ENCODE results near the gene MS4A15. TPM values are rescaled to one million over a fixed set of nuclear protein-coding genes. Genes with fewer than 3 reads are reported as not detected.

MS4A15 gene
- total RNA-seq, 1 donor from 2014 or later: not detected

DNA sequence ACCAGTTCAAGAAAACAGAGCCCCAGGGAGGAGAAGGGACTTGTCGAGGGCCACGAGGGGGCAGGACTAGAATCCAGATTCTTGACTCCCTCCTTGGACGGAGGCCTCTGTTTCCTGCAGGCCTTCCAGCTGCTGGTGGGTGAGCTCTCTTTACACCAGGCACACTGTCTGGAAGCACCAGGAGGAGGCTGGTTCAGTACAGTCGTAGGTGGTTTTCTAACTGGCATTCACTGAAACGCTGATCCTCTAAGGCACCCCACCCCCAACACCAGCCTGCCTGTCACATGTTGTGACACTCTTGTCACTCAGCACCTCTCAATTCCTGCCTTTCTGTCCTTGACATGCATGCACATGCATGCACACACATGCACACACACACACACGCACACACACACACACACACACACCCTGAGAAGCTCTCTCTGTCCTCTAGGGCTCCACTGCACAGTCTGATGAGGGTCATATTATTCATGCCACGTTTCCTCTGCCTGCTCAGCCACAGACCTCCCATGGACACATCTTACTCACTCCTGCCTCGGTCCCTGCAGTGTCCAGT, 29.2 kb downstream of the MS4A15 start:
- H3K4me1 Mint-ChIP-seq: no peaks in the 10 kb centered on the region
- H3K27ac Mint-ChIP-seq (ENCODE audit: unreplicated experiment): no peak overlapping the region
- TF ChIP-seq CTCF (conservative IDR thresholded peaks at IDR 0.05): no peak
- H3K36me3 Mint-ChIP-seq (ENCODE audit: low read depth): no peaks in the 10 kb centered on the region
- no peak overlapping the region for H3K4me3 Mint-ChIP-seq
- H3K9me3 Mint-ChIP-seq: no peaks in the 10 kb centered on the region
- DNase-seq (ENCODE audit: low read depth, low spot score): no peak
- H3K27me3 Mint-ChIP-seq (ENCODE audit: low read depth): no peaks in the 10 kb centered on the region

DNA sequence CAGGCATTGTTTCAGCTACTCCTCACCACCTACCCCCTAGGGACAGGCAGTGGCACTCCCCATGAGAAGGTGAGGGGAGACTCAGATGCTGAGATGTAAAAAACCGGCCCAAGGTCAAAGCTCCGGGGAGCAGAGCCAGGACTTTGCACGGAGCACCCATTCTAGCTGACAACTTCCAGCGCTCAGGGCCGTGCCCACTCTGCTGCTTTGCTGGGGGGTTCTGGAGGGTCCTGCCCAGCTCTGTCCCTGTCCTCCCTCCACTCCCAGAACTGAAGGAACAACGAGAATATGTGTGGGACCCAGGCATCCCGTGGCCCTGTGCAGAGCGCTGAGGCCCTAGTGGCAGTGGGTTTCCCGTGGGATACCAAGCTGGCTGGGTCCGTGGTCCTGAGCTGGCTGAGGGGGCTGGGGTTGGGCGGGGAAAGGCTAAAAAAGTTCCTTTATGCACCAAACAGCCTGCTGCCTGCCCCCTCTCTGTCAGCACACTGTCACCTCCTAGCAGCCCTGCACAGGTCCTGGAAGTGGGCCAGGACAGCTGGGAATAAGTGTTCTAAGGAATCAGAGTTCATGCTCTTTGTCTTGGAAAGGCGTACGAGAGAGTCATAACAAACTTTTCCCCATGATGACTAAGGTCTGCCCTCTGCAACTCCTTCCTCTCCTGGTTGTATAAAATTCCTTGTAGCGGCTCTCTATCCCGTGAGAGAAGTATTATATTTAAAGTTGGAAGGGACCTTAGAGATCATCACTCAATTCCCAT, 30.3 kb downstream of the MS4A15 start:
- H3K4me1 Mint-ChIP-seq: no peaks in the 10 kb centered on the region
- no peak overlapping the region for H3K27ac Mint-ChIP-seq (ENCODE audit: unreplicated experiment)
- no peaks in the 10 kb centered on the region for H3K27me3 Mint-ChIP-seq (ENCODE audit: low read depth)
- H3K4me3 Mint-ChIP-seq: no peak overlapping the region
- TF ChIP-seq CTCF (conservative IDR thresholded peaks at IDR 0.05): no peak
- DNase-seq (ENCODE audit: low read depth, low spot score): no peak
- H3K9me3 Mint-ChIP-seq: no peaks in the 10 kb centered on the region
- H3K36me3 Mint-ChIP-seq (ENCODE audit: low read depth): no peaks in the 10 kb centered on the region

- Mint-ChIP-seq H3K9me3 (peaks cover 7% of the 10 kb centered on the region), H3K36me3 (ENCODE audit: low read depth) (peaks cover 5% of the 10 kb centered on the region), H3K27me3 (ENCODE audit: low read depth) (peaks cover 4% of the 10 kb centered on the region), H3K4me3 (no peak overlapping the region), H3K4me1 (no peaks in the 10 kb centered on the region), H3K27ac (ENCODE audit: unreplicated experiment) (no peak overlapping the region)
- no peak for DNase-seq (ENCODE audit: low read depth, low spot score)
- TF ChIP-seq CTCF (conservative IDR thresholded peaks at IDR 0.05): no peak
Observed at GRCh38 chr11:60788401-60789125, 31.9 kb downstream of the MS4A15 start.

DNA sequence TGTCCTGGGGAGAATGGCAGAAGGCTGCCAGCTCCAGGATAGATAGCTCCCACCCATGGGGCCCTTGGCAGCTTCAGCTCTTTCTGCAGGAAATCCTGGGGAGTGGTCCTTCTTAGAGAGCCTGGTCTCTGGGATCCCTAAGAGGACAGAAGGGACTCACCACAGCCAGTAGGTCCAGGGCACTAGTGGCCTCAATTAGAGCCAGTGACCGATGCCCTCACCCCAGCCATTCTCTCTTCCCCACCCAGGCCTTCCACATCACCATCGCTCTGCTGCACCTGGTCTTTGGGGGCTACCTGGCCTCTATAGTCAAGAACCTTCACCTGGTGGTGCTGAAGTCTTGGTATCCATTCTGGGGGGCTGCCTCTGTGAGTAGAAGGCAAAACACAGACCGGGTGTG, 34.1 kb downstream of the MS4A15 start:
- peaks cover 4% of the 10 kb centered on the region for H3K27me3 Mint-ChIP-seq (ENCODE audit: low read depth)
- H3K4me3 Mint-ChIP-seq: no peak overlapping the region
- no peaks in the 10 kb centered on the region for H3K4me1 Mint-ChIP-seq
- H3K27ac Mint-ChIP-seq (ENCODE audit: unreplicated experiment): no peak overlapping the region
- peaks cover 5% of the 10 kb centered on the region for H3K36me3 Mint-ChIP-seq (ENCODE audit: low read depth)
- peaks cover 7% of the 10 kb centered on the region for H3K9me3 Mint-ChIP-seq
- no peak for TF ChIP-seq CTCF (conservative IDR thresholded peaks at IDR 0.05)
- DNase-seq (ENCODE audit: low read depth, low spot score): no peak

- Mint-ChIP-seq H3K4me3 (no peak overlapping the region), H3K4me1 (no peaks in the 10 kb centered on the region), H3K27ac (ENCODE audit: unreplicated experiment) (no peak overlapping the region), H3K9me3 (peaks cover 7% of the 10 kb centered on the region), H3K36me3 (ENCODE audit: low read depth) (peaks cover 5% of the 10 kb centered on the region), H3K27me3 (ENCODE audit: low read depth) (peaks cover 4% of the 10 kb centered on the region)
- DNase-seq (ENCODE audit: low read depth, low spot score): no peak
- no peak for TF ChIP-seq CTCF (conservative IDR thresholded peaks at IDR 0.05)
Observed at GRCh38 chr11:60791153-60791933, 34.7 kb downstream of the MS4A15 start.

Measured in neural crest cell (in vitro differentiated cells).